IMR-90 (cell line): ENCODE data around the gene CDC42EP1. TPM values are rescaled to one million over a fixed set of nuclear protein-coding genes. Genes with fewer than 3 reads are reported as not detected.

Source experiments
- ATAC-seq: fragments of 200-7000 bp; cut with Tn5 transposase; 2 replicates; pipeline ENCODE4 v1.9.1; 2020; ENCODE audit warnings: low read depth, mild to moderate bottlenecking, moderate library complexity
- BruUV-seq: library from RNA; stranded (reverse); fragments of 400-500 nt; replicated peaks from 2 replicates; lab custom pipeline; 2021; lab: Mats Ljungman, UMichigan
- CTCF ChIA-PET: fragments of 300-600 bp; formaldehyde crosslinking; extraction: SDS; loops from one replicate; lab custom pipeline; 2021; ENCODE audit warnings: antibody characterized with exemption; lab: Yijun Ruan, JAX
- POLR2A ChIA-PET: fragments of 300-600 bp; sonication (Branson Sonifier 250); formaldehyde crosslinking; loops from one replicate; lab custom pipeline; 2022; ENCODE audit warnings: antibody characterized with exemption; ENCODE audit not compliant: unreplicated experiment; lab: Charles Lee
- DNase-seq: peaks from one replicate; pipeline ENCODE4 v3.0.0; 2013
- H2AFZ ChIP-seq: replicated peaks from 2 replicates; pipeline ENCODE3; 2013; ENCODE audit warnings: low read length, mild to moderate bottlenecking; ENCODE audit not compliant: poor library complexity
- H2AK5ac ChIP-seq: 2 replicates; pipeline ENCODE4 v1.6.1; 2013; ENCODE audit warnings: low read depth, low read length, inconsistent platforms
- H2AK9ac ChIP-seq: replicated peaks from 2 replicates; pipeline ENCODE3; 2013; ENCODE audit warnings: mild to moderate bottlenecking, low read depth, low read length, moderate library complexity; ENCODE audit not compliant: poor library complexity
- H2BK120ac ChIP-seq: 2 replicates; pipeline ENCODE4 v1.6.1; 2013; ENCODE audit warnings: low read depth, low read length, inconsistent platforms
- H2BK15ac ChIP-seq: 3 replicates; pipeline ENCODE4 v1.6.1; 2013; ENCODE audit warnings: low read depth, low read length, inconsistent platforms
- H2BK20ac ChIP-seq: 2 replicates; pipeline ENCODE4 v1.6.1; 2013; ENCODE audit warnings: low read depth, mild to moderate bottlenecking, inconsistent platforms, low read length, moderate library complexity
- H2BK5ac ChIP-seq: 2 replicates; pipeline ENCODE4 v1.6.1; 2013; ENCODE audit warnings: mild to moderate bottlenecking, low read depth, low read length, inconsistent platforms; ENCODE audit not compliant: poor library complexity, severe bottlenecking
- H3K14ac ChIP-seq: replicated peaks from 2 replicates; pipeline ENCODE4 v1.6.1; 2013; ENCODE audit warnings: low read depth, low read length, inconsistent platforms
- H3K18ac ChIP-seq: 2 replicates; pipeline ENCODE4 v1.6.1; 2013; ENCODE audit warnings: low read depth, low read length, control low read depth
- H3K23ac ChIP-seq: 2 replicates; pipeline ENCODE4 v1.6.1; 2013; ENCODE audit warnings: low read depth, low read length, inconsistent platforms
- H3K27ac ChIP-seq: 2 replicates; pipeline ENCODE4 v1.5.1; 2013; ENCODE audit warnings: mild to moderate bottlenecking, control low read depth, low read length; ENCODE audit not compliant: insufficient read depth
- H3K27me3 ChIP-seq: 2 replicates; pipeline ENCODE4 v1.6.1; 2013; ENCODE audit warnings: low read length; ENCODE audit not compliant: control insufficient read depth, insufficient read depth
- H3K36me3 ChIP-seq: 2 replicates; pipeline ENCODE4 v1.6.1; 2013; ENCODE audit warnings: low read length, mixed read lengths; ENCODE audit not compliant: control insufficient read depth, insufficient read depth
- H3K4ac ChIP-seq: 2 replicates; pipeline ENCODE4 v1.6.1; 2013; ENCODE audit warnings: low read depth, low read length, inconsistent platforms
- H3K4me1 ChIP-seq: 2 replicates; pipeline ENCODE4 v1.6.1; 2013; ENCODE audit warnings: low read length, mixed read lengths; ENCODE audit not compliant: control insufficient read depth, insufficient read depth
- H3K4me2 ChIP-seq: 2 replicates; pipeline ENCODE4 v1.6.1; 2013; ENCODE audit warnings: low read depth, mild to moderate bottlenecking, control low read depth, low read length, moderate library complexity
- H3K4me3 ChIP-seq: 2 replicates; pipeline ENCODE4 v1.5.1; 2013; ENCODE audit warnings: low read depth, mild to moderate bottlenecking, control low read depth, low read length, moderate library complexity; ENCODE audit not compliant: insufficient read depth
- H3K56ac ChIP-seq: 2 replicates; pipeline ENCODE4 v1.6.1; 2013; ENCODE audit warnings: low read length, inconsistent platforms; ENCODE audit not compliant: insufficient read depth; ENCODE audit errors: extremely low read depth
- H3K79me1 ChIP-seq, 2 experiments: 2 replicates each; pipeline ENCODE4 v1.6.1; 2013; ENCODE audit warnings: low read length in 2 of 2, inconsistent platforms in 1 of 2, low read depth in 1 of 2
- H3K9ac ChIP-seq: 2 replicates; pipeline ENCODE4 v1.6.1; 2013; ENCODE audit warnings: low read depth, low read length, control low read depth
- H3K9me1 ChIP-seq: 2 replicates; pipeline ENCODE4 v1.6.1; 2013; ENCODE audit warnings: low read length, inconsistent platforms; ENCODE audit not compliant: insufficient read depth
- H3K9me3 ChIP-seq: 2 replicates; pipeline ENCODE4 v1.6.1; 2013; ENCODE audit warnings: low read length; ENCODE audit not compliant: control insufficient read depth, insufficient read depth
- H4K20me1 ChIP-seq: 2 replicates; pipeline ENCODE4 v1.6.1; 2013; ENCODE audit warnings: low read length, inconsistent platforms; ENCODE audit not compliant: insufficient read depth
- H4K5ac ChIP-seq: 2 replicates; pipeline ENCODE4 v1.6.1; 2013; ENCODE audit warnings: mild to moderate bottlenecking, low read depth, low read length, control low read depth
- H4K8ac ChIP-seq, 2 experiments: 2 replicates each; pipeline ENCODE4 v1.6.1; 2013; ENCODE audit warnings: low read depth in 2 of 2, low read length in 2 of 2, control low read depth in 1 of 2, inconsistent platforms in 1 of 2
- H4K91ac ChIP-seq: 2 replicates; pipeline ENCODE4 v1.6.1; 2013; ENCODE audit warnings: low read depth, low read length, inconsistent platforms; ENCODE audit not compliant: insufficient read depth
- BHLHE40 ChIP-seq: fragments of 150-350 bp; IDR thresholded peaks from 2 replicates; pipeline ENCODE4 v1.6.1; 2016; ENCODE audit warnings: mild to moderate bottlenecking, low read depth, low read length
- CEBPB ChIP-seq: IDR thresholded peaks from 2 replicates; pipeline ENCODE4 v1.6.1; 2012; ENCODE audit warnings: low read depth, low read length, improper control_type of control experiment
- ELK1 ChIP-seq: fragments of 150-350 bp; IDR thresholded peaks from 2 replicates; pipeline ENCODE4 v1.6.1; 2016; ENCODE audit warnings: low read depth, mild to moderate bottlenecking, low read length, moderate library complexity, borderline replicate concordance
- MAFK ChIP-seq: IDR thresholded peaks from 2 replicates; pipeline ENCODE4 v1.6.1; 2012; ENCODE audit warnings: low read depth, low read length, improper control_type of control experiment
- MAZ ChIP-seq: IDR thresholded peaks from 2 replicates; pipeline ENCODE4 v1.6.1; 2012; ENCODE audit warnings: low read depth, mild to moderate bottlenecking, low read length, improper control_type of control experiment, moderate library complexity, borderline replicate concordance
- NFE2L2 ChIP-seq: fragments of 150-350 bp; IDR thresholded peaks from 2 replicates; pipeline ENCODE4 v1.6.1; 2016; ENCODE audit warnings: low read depth, mild to moderate bottlenecking, low read length
- POLR2A ChIP-seq: IDR thresholded peaks from 2 replicates; pipeline ENCODE4 v1.6.1; 2012; ENCODE audit warnings: mild to moderate bottlenecking, low read depth, low read length
- RAD21 ChIP-seq: IDR thresholded peaks from 2 replicates; pipeline ENCODE4 v1.6.1; 2012; ENCODE audit warnings: low read length, improper control_type of control experiment
- RCOR1 ChIP-seq: IDR thresholded peaks from 2 replicates; pipeline ENCODE4 v1.6.1; 2012; ENCODE audit warnings: mild to moderate bottlenecking, low read length, improper control_type of control experiment; ENCODE audit not compliant: insufficient replicate concordance
- SMC3 ChIP-seq: fragments of 150-350 bp; IDR thresholded peaks from 2 replicates; pipeline ENCODE4 v1.6.1; 2016; ENCODE audit warnings: low read depth, mild to moderate bottlenecking, antibody characterized with exemption, low read length, moderate library complexity
- WGBS, 2 experiments: methylation state at CpG; one replicate each; pipeline versions ENCODE4 v1.1.5 to v1.1.7; 2013; ENCODE audit warnings: missing lambda C conversion rate in 2 of 2; ENCODE audit not compliant: insufficient read length in 1 of 2; ENCODE audit errors: extremely low coverage in 2 of 2; 5-methylcytosine and 5-hydroxymethylcytosine counted together
- dilution Hi-C: fragments of 300-500 bp; cut with HindIII; formaldehyde crosslinking; loops from one replicate; pipeline ENCODE4 v1.14.3; 2018; ENCODE audit warnings: low sequenced_read_pairs; ENCODE audit not compliant: unreplicated experiment
- in situ Hi-C: fragments of 300-500 bp; cut with MboI; formaldehyde crosslinking; loops from 3 replicates; pipeline ENCODE4 v1.14.3; 2019; ENCODE audit warnings: low sequenced_read_pairs, inconsistent platforms, mixed read lengths
- intact Hi-C: fragments of 100-400 bp; cut with micrococcal nuclease; formaldehyde crosslinking; loops from 2 replicates; pipeline ENCODE4 v1.10.0; 2022
- polyA plus RNA-seq, 3 experiments: library from polyadenylated mRNA; depleted of rRNA; stranded (reverse); fragments of >200 nt; gene quantifications; 2 replicates each; pipeline ENCODE4 v1.2.3, GENCODE V29; 2012; ENCODE audit warnings: low replicate concordance in 1 of 3
- total RNA-seq: library from RNA; depleted of rRNA; stranded (reverse); fragments of >200 nt; gene quantifications from 2 replicates; pipeline ENCODE4 v1.2.3, GENCODE V29; 2012
- TF ChIP-seq, protein P1 (sequence below): conservative IDR thresholded peaks from 2 replicates; pipeline ENCODE4 v1.5.1; 2012; ENCODE audit warnings: mild to moderate bottlenecking, low read depth, low read length, improper control_type of control experiment

Gene CDC42EP1
- total and polyA plus RNA-seq, 2 of the 4 experiments (the other 2 are of a cell fraction) = 4.7 to 47.3 TPM

DNA sequence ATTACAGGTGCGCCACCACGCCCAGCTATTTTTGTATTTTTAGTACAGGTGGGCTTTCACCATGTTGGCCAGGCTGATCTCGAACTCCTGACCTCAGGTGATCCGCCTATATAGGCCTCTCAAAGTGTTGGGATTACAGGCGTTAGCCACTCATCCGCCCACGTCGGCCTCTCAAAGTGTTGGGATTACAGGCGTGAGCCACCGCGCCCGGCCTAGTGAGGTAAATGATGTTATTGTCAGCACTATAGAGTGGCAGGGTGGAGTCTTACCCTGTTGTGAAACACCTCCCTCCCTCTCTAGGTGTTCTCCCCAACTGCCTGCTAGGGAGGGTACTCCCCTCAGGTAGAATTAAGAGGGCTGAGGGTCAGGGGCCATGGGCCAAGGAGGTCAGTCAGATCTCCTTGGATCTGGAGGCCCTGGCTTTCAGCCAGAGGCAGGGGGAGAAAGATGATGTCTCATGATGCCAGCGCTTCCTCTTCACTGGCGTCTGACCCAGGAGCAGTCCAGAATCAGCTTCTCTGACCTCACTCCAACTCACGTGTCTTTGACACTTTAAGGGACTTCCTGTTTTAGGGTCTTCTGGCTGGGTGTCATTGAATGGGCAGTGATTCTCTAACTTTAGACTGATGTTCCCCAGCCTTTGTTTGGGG is 50.3 kb downstream of the CDC42EP1 start:
- H3K14ac ChIP-seq = no peak overlapping the region
- H3K4ac ChIP-seq = peak overlapping the region; percentile 22; the same call in 1 of the 2 replicates
- H3K9ac ChIP-seq = no peak overlapping the region
- H3K27ac ChIP-seq = no peak overlapping the region
- 0 out of 2 replicates have a peak, but pooled peaks cover 3% of the 10 kb centered on the region for H4K20me1 ChIP-seq
- H3K23ac ChIP-seq = no peak overlapping the region
- no TSS peak for BruUV-seq
- in situ Hi-C loops = no loop called here
- no peak overlapping the region for H4K5ac ChIP-seq
- H2AFZ ChIP-seq = no peak overlapping the region
- no peak overlapping the region for H2BK5ac ChIP-seq
- DNase-seq = no peak
- H4K8ac ChIP-seq = no peak overlapping the region
- peaks cover 3% of the 10 kb centered on the region; the same call in 1 of the 2 replicates for H3K36me3 ChIP-seq
- H3K4me1 ChIP-seq = peaks cover 16% of the 10 kb centered on the region
- H2BK15ac ChIP-seq = no peak overlapping the region
- no peak overlapping the region for H2BK20ac ChIP-seq
- H3K79me1 ChIP-seq = peaks cover 22 to 56% of the 10 kb centered on the region in 2 experiments
- dilution Hi-C loops = no loop called here
- 0 out of 2 replicates have a peak overlapping the region, but pooled peaks have one; percentile 23 for H2AK5ac ChIP-seq
- H3K56ac ChIP-seq = no peak overlapping the region
- H3K18ac ChIP-seq = no peak overlapping the region
- H3K27me3 ChIP-seq = peaks cover under 1% of the 10 kb centered on the region; the same call in 1 of the 2 replicates
- no peak overlapping the region for H3K4me3 ChIP-seq
- intact Hi-C loops = no loop called here
- H2BK120ac ChIP-seq = no peak overlapping the region
- ChIA-PET CTCF (no interaction called here), POLR2A (interaction anchor here (0.6 kb wide), 2 partner anchors 18 to 51 kb away, joined by 3 to 4 read pairs; no protein-coding TSS in a partner anchor)
- WGBS, 2 experiments = 90% methylated on average over 2 of the region's 15 CpGs; no CpG with 5 or more reads in 1 of the 2 experiments
- peak overlapping the region; percentile 58 for H2AK9ac ChIP-seq
- H3K9me3 ChIP-seq = no peaks in the 10 kb centered on the region
- H3K9me1 ChIP-seq = peaks cover 9% of the 10 kb centered on the region
- ATAC-seq = no peak
- TF ChIP-seq, protein P1, sequence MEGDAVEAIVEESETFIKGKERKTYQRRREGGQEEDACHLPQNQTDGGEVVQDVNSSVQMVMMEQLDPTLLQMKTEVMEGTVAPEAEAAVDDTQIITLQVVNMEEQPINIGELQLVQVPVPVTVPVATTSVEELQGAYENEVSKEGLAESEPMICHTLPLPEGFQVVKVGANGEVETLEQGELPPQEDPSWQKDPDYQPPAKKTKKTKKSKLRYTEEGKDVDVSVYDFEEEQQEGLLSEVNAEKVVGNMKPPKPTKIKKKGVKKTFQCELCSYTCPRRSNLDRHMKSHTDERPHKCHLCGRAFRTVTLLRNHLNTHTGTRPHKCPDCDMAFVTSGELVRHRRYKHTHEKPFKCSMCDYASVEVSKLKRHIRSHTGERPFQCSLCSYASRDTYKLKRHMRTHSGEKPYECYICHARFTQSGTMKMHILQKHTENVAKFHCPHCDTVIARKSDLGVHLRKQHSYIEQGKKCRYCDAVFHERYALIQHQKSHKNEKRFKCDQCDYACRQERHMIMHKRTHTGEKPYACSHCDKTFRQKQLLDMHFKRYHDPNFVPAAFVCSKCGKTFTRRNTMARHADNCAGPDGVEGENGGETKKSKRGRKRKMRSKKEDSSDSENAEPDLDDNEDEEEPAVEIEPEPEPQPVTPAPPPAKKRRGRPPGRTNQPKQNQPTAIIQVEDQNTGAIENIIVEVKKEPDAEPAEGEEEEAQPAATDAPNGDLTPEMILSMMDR = no peak
- TF ChIP-seq MAZ (no peak), ELK1 (no peak), RCOR1 (no peak), MAFK (no peak), RAD21 (no peak), CEBPB (no peak), SMC3 (no peak), NFE2L2 (no peak), POLR2A (no peak), BHLHE40 (no peak)
- H4K91ac ChIP-seq = no peak overlapping the region
- H3K4me2 ChIP-seq = no peak overlapping the region
